GM10847 (cell line): ENCODE measurements around the gene SIAH3.

Experiments used
- POLR2A ChIP-seq: IDR thresholded peaks from 2 replicates; pipeline ENCODE4 v1.6.1; 2011; ENCODE audit not compliant: insufficient read length; ENCODE audit errors: extremely low read depth

SIAH3 gene

GRCh38 chr13:45837111-45837510 is 14.4 kb downstream of the SIAH3 start:
- no peak for TF ChIP-seq POLR2A

- TF ChIP-seq POLR2A, result no peak
Observed at GRCh38 chr13:45834411-45834994, 17.1 kb downstream of the SIAH3 start.

GRCh38 chr13:45833663-45834375 is 17.7 kb downstream of the SIAH3 start:
- no peak for TF ChIP-seq POLR2A

GRCh38 chr13:45833242-45833641 is 18.3 kb downstream of the SIAH3 start:
- TF ChIP-seq POLR2A, result no peak

GRCh38 chr13:45831851-45832250 is 19.7 kb downstream of the SIAH3 start:
- no peak for TF ChIP-seq POLR2A

GRCh38 chr13:45830121-45830520 is 21.4 kb downstream of the SIAH3 start:
- no peak for TF ChIP-seq POLR2A

- no peak for TF ChIP-seq POLR2A
Observed at GRCh38 chr13:45828256-45828968, 23.1 kb downstream of the SIAH3 start.

GRCh38 chr13:45827318-45827717 is 24.2 kb downstream of the SIAH3 start:
- TF ChIP-seq POLR2A, result no peak

- TF ChIP-seq POLR2A, result no peak
Observed at GRCh38 chr13:45826731-45827130, 24.8 kb downstream of the SIAH3 start.

- no peak for TF ChIP-seq POLR2A
Observed at GRCh38 chr13:45825387-45825650, 26.2 kb downstream of the SIAH3 start.

- TF ChIP-seq POLR2A, result no peak
Observed at GRCh38 chr13:45823583-45823982, 28.0 kb downstream of the SIAH3 start.

- no peak for TF ChIP-seq POLR2A
Observed at GRCh38 chr13:45821811-45822210, 29.7 kb downstream of the SIAH3 start.

- TF ChIP-seq POLR2A, result no peak
Observed at GRCh38 chr13:45820106-45820838, 31.3 kb downstream of the SIAH3 start.

GRCh38 chr13:45817833-45818232 is 33.7 kb downstream of the SIAH3 start:
- no peak for TF ChIP-seq POLR2A

- no peak for TF ChIP-seq POLR2A
Observed at GRCh38 chr13:45816427-45816826, 35.1 kb downstream of the SIAH3 start.

GRCh38 chr13:45812695-45813372 is 38.7 kb downstream of the SIAH3 start:
- TF ChIP-seq POLR2A, result no peak
